Ascending aorta (tissue), 2 donors: ENCODE measurements around the gene FAM53B. TPM values are rescaled to one million over a fixed set of nuclear protein-coding genes. Genes with fewer than 3 reads are reported as not detected.
A peak's percentile ranks its signal among the peaks of the same experiment; 100 is the strongest.

Experiments
- DNase-seq, 2 donors: peaks; one replicate each; pipeline ENCODE4 v3.0.0-alpha.2; 2019; ENCODE audit warnings: low spot score in 2 of 2
- H3K27ac ChIP-seq, 2 donors: fragments of 200-600 bp; sonication (generic); one replicate each; pipeline ENCODE4 v1.5.1; 2016 to 2017; ENCODE audit warnings: mild to moderate bottlenecking in 1 of 2
- H3K27me3 ChIP-seq: fragments of 200-600 bp; sonication (generic); one replicate; pipeline ENCODE4 v1.5.1; 2017
- H3K36me3 ChIP-seq, 2 donors: fragments of 200-600 bp; sonication (generic); one replicate each; pipeline ENCODE4 v1.5.1; 2016
- H3K4me1 ChIP-seq, 2 donors: fragments of 200-600 bp; sonication (generic); one replicate each; pipeline ENCODE4 v1.5.1; 2016 to 2017; ENCODE audit warnings: mild to moderate bottlenecking in 1 of 2
- H3K4me3 ChIP-seq, 2 donors: fragments of 200-600 bp; sonication (generic); one replicate each; pipeline ENCODE4 v1.5.1; 2016 to 2017; ENCODE audit warnings: mild to moderate bottlenecking in 1 of 2
- H3K9me3 ChIP-seq, 2 donors: fragments of 200-600 bp; sonication (generic); one replicate each; pipeline ENCODE4 v1.5.1; 2016
- intact Hi-C: fragments of 100-400 bp; cut with DNase I; formaldehyde crosslinking; loops from one replicate; pipeline ENCODE4 v1.15.1; 2023
- total RNA-seq: library from RNA; depleted of rRNA; stranded (reverse); fragments of >200 nt; gene quantifications from one replicate; pipeline ENCODE4 v1.1.0, GENCODE V29; 2016
- TF ChIP-seq, protein P1 (sequence below), 3 experiments: fragments of 200-600 bp in 2 of 3; fragments of 450-650 bp in 1 of 3; sonication (generic) in 2 of 3; IDR thresholded peaks; one replicate each; pipeline ENCODE4 v1.5.1; 2016 to 2019; ENCODE audit warnings: antibody characterized with exemption in 3 of 3, mild to moderate bottlenecking in 1 of 3, moderate library complexity in 1 of 3

The FAM53B gene
- total RNA-seq, 1 donor from 2014 or later, result 52.5 TPM

- Histone ChIP-seq H3K4me3 (no peak overlapping the region), H3K27me3 (no peaks in the 10 kb centered on the region), H3K27ac (peak overlapping the region; percentile 2 to 72), H3K4me1 (peaks cover 15 to 37% of the 10 kb centered on the region in 2 donors), H3K9me3 (no peaks in the 10 kb centered on the region), H3K36me3 (no peaks in the 10 kb centered on the region)
- DNase-seq, result peak in 1 of 2 donors; percentile 72
- intact Hi-C loops, result loop anchor here (1.0 kb wide), 1 partner anchor 109 kb away; no protein-coding TSS in a partner anchor
- TF ChIP-seq, protein P1, sequence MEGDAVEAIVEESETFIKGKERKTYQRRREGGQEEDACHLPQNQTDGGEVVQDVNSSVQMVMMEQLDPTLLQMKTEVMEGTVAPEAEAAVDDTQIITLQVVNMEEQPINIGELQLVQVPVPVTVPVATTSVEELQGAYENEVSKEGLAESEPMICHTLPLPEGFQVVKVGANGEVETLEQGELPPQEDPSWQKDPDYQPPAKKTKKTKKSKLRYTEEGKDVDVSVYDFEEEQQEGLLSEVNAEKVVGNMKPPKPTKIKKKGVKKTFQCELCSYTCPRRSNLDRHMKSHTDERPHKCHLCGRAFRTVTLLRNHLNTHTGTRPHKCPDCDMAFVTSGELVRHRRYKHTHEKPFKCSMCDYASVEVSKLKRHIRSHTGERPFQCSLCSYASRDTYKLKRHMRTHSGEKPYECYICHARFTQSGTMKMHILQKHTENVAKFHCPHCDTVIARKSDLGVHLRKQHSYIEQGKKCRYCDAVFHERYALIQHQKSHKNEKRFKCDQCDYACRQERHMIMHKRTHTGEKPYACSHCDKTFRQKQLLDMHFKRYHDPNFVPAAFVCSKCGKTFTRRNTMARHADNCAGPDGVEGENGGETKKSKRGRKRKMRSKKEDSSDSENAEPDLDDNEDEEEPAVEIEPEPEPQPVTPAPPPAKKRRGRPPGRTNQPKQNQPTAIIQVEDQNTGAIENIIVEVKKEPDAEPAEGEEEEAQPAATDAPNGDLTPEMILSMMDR (IDR thresholded peaks at IDR 0.05), result peak; percentile 1 to 49 (median 18)
Measured at GRCh38 chr10:124632064-124632531, 112.1 kb downstream of the FAM53B start.

DNA sequence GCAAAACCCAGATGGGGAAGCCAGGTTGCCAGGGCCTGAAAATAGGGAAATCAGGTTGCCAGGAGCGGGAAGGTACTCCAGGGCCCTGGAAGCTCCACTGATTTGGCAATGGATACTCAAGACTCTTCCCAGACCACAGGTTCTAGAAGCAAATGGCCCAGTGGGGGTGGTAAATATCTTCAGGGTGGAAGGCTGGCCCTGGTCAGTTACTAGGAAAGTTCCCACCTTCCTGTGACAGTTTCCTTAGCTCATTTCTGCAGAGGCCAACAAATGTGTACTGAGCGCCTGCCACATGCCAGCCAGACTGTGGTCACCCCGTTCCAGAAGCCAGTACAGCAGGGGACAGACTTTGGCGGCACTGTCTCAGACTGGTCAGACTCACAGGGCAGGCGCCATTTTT, 113.6 kb downstream of the FAM53B start:
- Histone ChIP-seq H3K36me3 (no peaks in the 10 kb centered on the region), H3K27me3 (no peaks in the 10 kb centered on the region), H3K27ac (peak overlapping the region in 1 of 2 donors; percentile 72), H3K4me3 (no peak overlapping the region), H3K4me1 (peaks cover 15 to 37% of the 10 kb centered on the region in 2 donors), H3K9me3 (no peaks in the 10 kb centered on the region)
- TF ChIP-seq, protein P1 (IDR thresholded peaks at IDR 0.05), result no peak
- no peak for DNase-seq
- intact Hi-C loops, result no loop called here

- TF ChIP-seq, protein P1 (IDR thresholded peaks at IDR 0.05), result no peak
- peaks cover 15 to 37% of the 10 kb centered on the region in 2 donors for H3K4me1 ChIP-seq
- peak overlapping the region; percentile 71 to 72 for H3K27ac ChIP-seq
Measured at GRCh38 chr10:124629842-124630241, 114.3 kb downstream of the FAM53B start.

DNA sequence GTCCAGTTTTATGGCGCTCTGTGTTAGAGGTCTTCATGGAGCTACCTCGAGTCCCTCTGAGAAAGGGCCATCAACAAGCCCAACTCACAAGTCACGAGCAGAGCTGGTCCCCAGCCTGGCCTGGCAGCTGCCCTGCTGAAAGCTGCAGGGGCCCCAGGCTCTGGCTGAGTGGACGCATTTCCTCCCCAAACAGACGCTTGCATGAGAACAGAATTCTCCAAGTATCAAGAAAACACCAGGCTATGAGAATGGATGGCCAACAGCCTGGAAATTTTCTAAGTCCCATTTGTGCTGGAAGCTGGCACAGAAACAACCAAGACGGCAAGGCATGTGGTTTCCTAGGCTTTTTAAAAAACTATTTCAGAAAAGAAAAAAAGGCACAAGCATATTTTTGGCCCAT, 114.8 kb downstream of the FAM53B start:
- Histone ChIP-seq H3K27ac (peak overlapping the region; percentile 71 to 72), H3K27me3 (no peaks in the 10 kb centered on the region), H3K36me3 (no peaks in the 10 kb centered on the region), H3K9me3 (no peaks in the 10 kb centered on the region), H3K4me3 (no peak overlapping the region), H3K4me1 (peaks cover 15 to 37% of the 10 kb centered on the region in 2 donors)
- intact Hi-C loops, result no loop called here
- no peak for DNase-seq
- TF ChIP-seq, protein P1 (IDR thresholded peaks at IDR 0.05), result no peak

More at GRCh38 chr10:124629842-124630241, 114.3 kb downstream of the FAM53B start:
- no peaks in the 10 kb centered on the region for H3K27me3 ChIP-seq
- intact Hi-C loops, result no loop called here
- no peaks in the 10 kb centered on the region for H3K9me3 ChIP-seq
- no peak overlapping the region for H3K4me3 ChIP-seq
- no peak for DNase-seq
- no peaks in the 10 kb centered on the region for H3K36me3 ChIP-seq

GRCh38 chr10:124628676-124629021, 115.5 kb downstream of the FAM53B start:
- Histone ChIP-seq H3K27me3 (no peaks in the 10 kb centered on the region), H3K36me3 (no peaks in the 10 kb centered on the region), H3K4me3 (no peak overlapping the region), H3K27ac (peak overlapping the region in 1 of 2 donors; percentile 72), H3K4me1 (peaks cover 15 to 37% of the 10 kb centered on the region in 2 donors), H3K9me3 (no peaks in the 10 kb centered on the region)
- intact Hi-C loops, result no loop called here
- TF ChIP-seq, protein P1 (IDR thresholded peaks at IDR 0.05), result no peak
- no peak for DNase-seq
